Liver (tissue), 3 donors: ENCODE data around the gene GSTT4.

Experiments used
- CTCF ChIP-seq: fragments of 150-350 bp; IDR thresholded peaks from 2 replicates; pipeline ENCODE4 v1.5.1; 2017; ENCODE audit warnings: improper control_type of control experiment, low read depth, low read length; ENCODE audit not compliant: missing input control
- JUND ChIP-seq, 2 donors: IDR thresholded peaks; 2 replicates each; pipeline ENCODE4 v1.6.1; 2016; ENCODE audit warnings: antibody characterized with exemption in 2 of 2
- SP1 ChIP-seq: IDR thresholded peaks from 2 replicates; pipeline ENCODE4 v1.6.1; 2018; ENCODE audit warnings: antibody characterized with exemption, mild to moderate bottlenecking
- TF ChIP-seq, protein P1 (sequence below): IDR thresholded peaks from 2 replicates; pipeline ENCODE4 v1.6.1; 2016; ENCODE audit warnings: antibody characterized with exemption
- donor health status: healthy.
- donor health status: healthy.

DNA sequence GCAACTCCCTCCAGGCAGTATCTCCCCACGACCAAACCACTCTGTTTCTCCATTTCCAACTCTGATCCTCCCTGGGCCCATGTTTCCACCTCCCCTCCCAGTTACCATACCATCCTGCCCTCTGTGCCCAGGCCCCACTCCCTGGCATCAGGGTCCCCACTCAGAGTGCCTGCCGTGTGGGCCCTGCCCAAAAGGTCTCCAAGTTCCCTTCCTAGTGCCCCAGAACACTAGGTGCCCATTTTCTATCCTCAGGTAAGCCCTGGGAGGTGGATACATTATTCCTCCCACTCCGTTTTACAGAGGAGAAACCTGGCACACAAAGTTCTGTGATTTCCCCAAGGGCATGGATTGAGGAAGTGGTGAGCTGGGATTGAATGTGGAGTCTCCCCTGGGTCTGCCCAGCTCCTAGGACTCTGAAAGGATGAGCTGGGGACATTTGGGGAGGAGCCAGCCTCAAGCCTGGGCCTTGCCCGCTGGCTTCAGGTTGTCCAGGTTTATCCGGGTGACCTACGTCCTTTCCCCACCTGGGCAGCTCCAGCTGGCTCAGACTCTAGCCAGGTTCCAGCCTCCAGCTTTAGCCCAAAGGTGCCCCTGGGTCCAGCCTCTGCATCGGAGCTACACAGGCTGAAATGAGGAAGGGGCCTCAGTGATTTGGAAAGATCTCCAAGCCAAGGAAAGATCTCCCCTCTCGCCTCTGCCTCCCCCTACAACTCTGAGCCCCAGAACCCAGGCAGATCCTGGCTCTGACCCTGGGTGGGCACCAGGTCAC lies 2.2 kb upstream of the GSTT4 start:
- no peak for TF ChIP-seq CTCF
- TF ChIP-seq, protein P1, sequence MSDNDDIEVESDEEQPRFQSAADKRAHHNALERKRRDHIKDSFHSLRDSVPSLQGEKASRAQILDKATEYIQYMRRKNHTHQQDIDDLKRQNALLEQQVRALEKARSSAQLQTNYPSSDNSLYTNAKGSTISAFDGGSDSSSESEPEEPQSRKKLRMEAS: no peak
- TF ChIP-seq SP1: no peak
- no peak for TF ChIP-seq JUND (IDR thresholded peaks at IDR 0.05)
